BLaER1 treated with 17β-estradiol and CSF1 and Interleukin-3, amounts not matched to agents 10 nM and 100 nM (cell line): Measurements from ENCODE around the gene PGBD5.
"Not testable (repeated sequence)": the region's sequence is repeated elsewhere in the genome, so short reads cannot be mapped to it uniquely, and the experiment has no call there.

Experiments used
- H3K27ac ChIP-seq, 11 experiments: shearing (Covaris generic); formaldehyde crosslinking; 2 replicates each; pipeline ENCODE4 v1.8.1; 2022
- H3K27me3 ChIP-seq, 11 experiments: shearing (Covaris generic); formaldehyde crosslinking; 2 replicates each; pipeline ENCODE4 v1.8.1; 2022
- H3K36me3 ChIP-seq, 11 experiments: shearing (Covaris generic); formaldehyde crosslinking; 2 replicates each; pipeline ENCODE4 v1.8.1; 2022
- H3K4me1 ChIP-seq, 10 experiments: shearing (Covaris generic); formaldehyde crosslinking; 2 replicates each; pipeline ENCODE4 v1.8.1; 2022
- H3K4me2 ChIP-seq, 11 experiments: shearing (Covaris generic); formaldehyde crosslinking; 2 replicates each; pipeline ENCODE4 v1.8.1; 2022
- H3K4me3 ChIP-seq, 10 experiments: shearing (Covaris generic); formaldehyde crosslinking; 2 replicates each; pipeline ENCODE4 v1.8.1; 2022
- H3K9ac ChIP-seq, 11 experiments: shearing (Covaris generic); formaldehyde crosslinking; 2 replicates each; pipeline ENCODE4 v1.8.1; 2022
- H3K9me3 ChIP-seq, 11 experiments: shearing (Covaris generic); formaldehyde crosslinking; replicated peaks in 1 of 11; 2 replicates each; pipeline ENCODE4 v1.8.1; 2022
- H4K20me1 ChIP-seq, 11 experiments: shearing (Covaris generic); formaldehyde crosslinking; 2 replicates each; pipeline ENCODE4 v1.8.1; 2022
- Cebpa-rat ChIP-seq, 11 experiments: shearing (Covaris generic); IDR thresholded peaks; 2 replicates each; pipeline ENCODE4 v1.8.1; 2022

The PGBD5 gene

GRCh38 chr1:230413061-230413460, 13.1 kb downstream of the PGBD5 start:
- Histone ChIP-seq H4K20me1 (peaks cover 0 to 78% (median 0%) of the 10 kb centered on the region in 11 experiments; a peak in 5 of 22 replicates), H3K27ac (no peak overlapping the region), H3K4me1 (peaks cover 0 to 68% (median 8%) of the 10 kb centered on the region in 10 experiments; a peak in 10 of 20 replicates), H3K9me3 (peaks cover 0 to 13% (median 0%) of the 10 kb centered on the region in 11 experiments; a peak in 4 of 22 replicates), H3K9ac (no peak overlapping the region), H3K36me3 (peaks cover 0 to 32% (median 0%) of the 10 kb centered on the region in 11 experiments; a peak in 4 of 22 replicates), H3K4me3 (no peak overlapping the region), H3K27me3 (no peaks in the 10 kb centered on the region), H3K4me2 (peak overlapping the region in 1 of 11 experiments; percentile 44; a peak in 1 of 22 replicates)
- TF ChIP-seq Cebpa-rat (IDR thresholded peaks at IDR 0.05): no peak

DNA sequence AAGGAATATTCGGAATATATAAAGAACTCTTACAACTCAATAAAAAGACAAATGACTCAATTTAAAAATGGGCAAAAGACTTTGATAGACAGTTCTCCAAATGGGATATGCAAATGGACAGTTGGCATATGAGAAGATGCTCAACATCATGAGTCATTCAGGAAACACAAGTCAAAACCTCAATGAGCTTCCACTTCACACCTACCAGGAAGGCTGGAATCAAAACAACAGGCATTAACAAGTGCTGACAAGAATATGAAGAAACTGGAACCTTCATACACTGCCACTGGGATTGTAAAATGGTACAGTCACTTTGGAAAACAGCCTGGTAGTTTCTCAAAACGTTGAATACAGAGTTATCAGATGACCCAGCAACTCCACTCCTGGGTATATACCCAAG, 17.2 kb downstream of the PGBD5 start:
- Histone ChIP-seq H3K4me3 (no peak overlapping the region), H3K4me1 (peaks cover 0 to 27% (median 0%) of the 10 kb centered on the region in 10 experiments; a peak in 5 of 20 replicates), H3K27me3 (no peaks in the 10 kb centered on the region), H3K36me3 (peaks cover 0 to 47% (median 0%) of the 10 kb centered on the region in 11 experiments; a peak in 4 of 22 replicates), H3K27ac (no peak overlapping the region), H3K4me2 (no peak overlapping the region), H4K20me1 (peaks cover 0 to 61% (median 0%) of the 10 kb centered on the region in 11 experiments; a peak in 3 of 22 replicates), H3K9me3 (peaks cover 0 to 28% (median 0%) of the 10 kb centered on the region in 11 experiments; a peak in 6 of 22 replicates), H3K9ac (no peak overlapping the region)
- TF ChIP-seq Cebpa-rat (IDR thresholded peaks at IDR 0.05): no peak

GRCh38 chr1:230407351-230407750, 18.8 kb downstream of the PGBD5 start:
- Histone ChIP-seq H3K36me3 (peaks cover 0 to 49% (median 0%) of the 10 kb centered on the region in 11 experiments; a peak in 4 of 22 replicates), H3K9ac (no peak overlapping the region), H3K4me3 (no peak overlapping the region), H3K4me1 (peaks cover 0 to 19% (median 0%) of the 10 kb centered on the region in 10 experiments; a peak in 4 of 20 replicates), H3K27ac (no peak overlapping the region), H3K27me3 (no peaks in the 10 kb centered on the region), H3K9me3 (peaks cover 0 to 28% (median 0%) of the 10 kb centered on the region in 11 experiments; a peak in 6 of 22 replicates), H3K4me2 (no peak overlapping the region), H4K20me1 (peaks cover 0 to 65% (median 0%) of the 10 kb centered on the region in 11 experiments; a peak in 4 of 22 replicates)
- TF ChIP-seq Cebpa-rat (IDR thresholded peaks at IDR 0.05): no peak

DNA sequence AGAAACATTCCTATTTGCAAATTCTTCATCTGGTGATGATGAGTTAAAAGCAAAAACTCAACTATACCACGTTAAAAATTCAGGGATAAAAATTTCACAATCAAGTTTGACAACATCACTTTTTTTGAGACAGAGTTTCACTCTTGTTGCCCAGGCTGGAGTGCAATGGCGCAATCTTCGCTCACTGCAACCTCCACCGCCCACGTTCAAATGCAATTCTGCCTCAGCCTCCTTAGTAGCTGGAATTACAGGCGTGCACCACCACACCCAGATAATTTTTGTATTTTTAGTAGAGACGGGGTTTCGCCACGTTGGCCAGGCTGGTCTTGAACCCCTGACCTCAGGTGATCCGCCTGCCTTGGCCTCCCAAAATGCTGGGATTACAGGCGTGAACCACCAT, 19.4 kb downstream of the PGBD5 start:
- not testable (repeated sequence) for H3K9ac ChIP-seq, H3K4me3 ChIP-seq, H3K27ac ChIP-seq, H3K4me2 ChIP-seq, H3K27me3 ChIP-seq
- peaks cover 0 to 28% (median 0%) of the 10 kb centered on the region in 11 experiments; a peak in 6 of 22 replicates for H3K9me3 ChIP-seq
- H3K4me1 ChIP-seq: peaks cover 0 to 25% (median 2%) of the 10 kb centered on the region in 10 experiments; a peak in 10 of 20 replicates
- peaks cover 0 to 68% (median 0%) of the 10 kb centered on the region in 11 experiments; a peak in 4 of 22 replicates for H4K20me1 ChIP-seq
- TF ChIP-seq Cebpa-rat (IDR thresholded peaks at IDR 0.05): peak in 3 of 11 experiments; percentile 43 to 64 (median 61); a peak in 4 of 22 replicates
- peaks cover 0 to 55% (median 0%) of the 10 kb centered on the region in 11 experiments; a peak in 4 of 22 replicates for H3K36me3 ChIP-seq

- Histone ChIP-seq H3K27ac (no peak overlapping the region), H3K4me3 (no peak overlapping the region), H3K27me3 (no peaks in the 10 kb centered on the region), H3K9me3 (peaks cover 0 to 18% (median 0%) of the 10 kb centered on the region in 11 experiments; a peak in 6 of 22 replicates), H4K20me1 (peaks cover 0 to 83% (median 0%) of the 10 kb centered on the region in 11 experiments; a peak in 6 of 22 replicates), H3K4me2 (no peak overlapping the region), H3K4me1 (peaks cover 0 to 25% (median 5%) of the 10 kb centered on the region in 10 experiments; a peak in 11 of 20 replicates), H3K9ac (no peak overlapping the region), H3K36me3 (peaks cover 0 to 78% (median 0%) of the 10 kb centered on the region in 11 experiments; a peak in 4 of 22 replicates)
- TF ChIP-seq Cebpa-rat (IDR thresholded peaks at IDR 0.05): no peak
These were observed 22.7 kb downstream of the PGBD5 start for GRCh38 chr1:230403442-230403841.

GRCh38 chr1:230401763-230402294, 24.3 kb downstream of the PGBD5 start:
- Histone ChIP-seq H4K20me1 (peaks cover 0 to 88% (median 0%) of the 10 kb centered on the region in 11 experiments; a peak in 6 of 22 replicates), H3K27me3 (no peaks in the 10 kb centered on the region), H3K27ac (peak overlapping the region in 1 of 11 experiments; percentile 13; a peak in 1 of 22 replicates), H3K4me1 (peaks cover 0 to 25% (median 6%) of the 10 kb centered on the region in 10 experiments; a peak in 11 of 20 replicates), H3K9ac (peak overlapping the region in 2 of 11 experiments; percentile 39 to 55; a peak in 4 of 22 replicates), H3K9me3 (peaks cover 0 to 3% (median 0%) of the 10 kb centered on the region in 11 experiments; a peak in 6 of 22 replicates), H3K4me2 (peak overlapping the region in 4 of 11 experiments; percentile 3 to 61 (median 30); a peak in 4 of 22 replicates), H3K36me3 (peaks cover 0 to 72% (median 0%) of the 10 kb centered on the region in 11 experiments; a peak in 4 of 22 replicates), H3K4me3 (no peak overlapping the region)
- no peak for TF ChIP-seq Cebpa-rat (IDR thresholded peaks at IDR 0.05)

- Histone ChIP-seq H3K36me3 (peaks cover 0 to 71% (median 0%) of the 10 kb centered on the region in 11 experiments; a peak in 4 of 22 replicates), H4K20me1 (peaks cover 0 to 92% (median 0%) of the 10 kb centered on the region in 11 experiments; a peak in 6 of 22 replicates), H3K27ac (no peak overlapping the region), H3K4me1 (peaks cover 3 to 28% (median 8%) of the 10 kb centered on the region in 10 experiments; a peak in 14 of 20 replicates), H3K4me3 (no peak overlapping the region), H3K9me3 (no peaks in the 10 kb centered on the region), H3K27me3 (no peaks in the 10 kb centered on the region), H3K4me2 (peak overlapping the region in 2 of 11 experiments; percentile 47 to 61; a peak in 3 of 22 replicates), H3K9ac (no peak overlapping the region)
- TF ChIP-seq Cebpa-rat (IDR thresholded peaks at IDR 0.05): no peak
These were observed 25.0 kb downstream of the PGBD5 start for GRCh38 chr1:230401101-230401500.

DNA sequence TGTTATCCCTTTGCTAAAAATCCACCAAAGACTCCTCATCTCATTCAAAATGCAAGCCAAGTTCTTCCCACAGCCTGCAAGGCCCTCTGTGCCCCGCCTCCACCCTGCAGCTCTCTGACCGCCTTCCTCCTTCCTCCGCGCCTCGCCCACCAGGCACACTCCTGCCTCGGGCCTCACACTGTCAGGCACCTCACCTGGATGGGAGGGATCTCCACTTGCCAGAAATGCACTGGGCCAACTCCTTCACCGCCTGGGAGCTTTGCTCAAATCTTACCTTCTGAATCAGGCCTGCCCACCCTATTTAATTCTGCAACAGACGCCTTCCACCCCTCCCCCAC, 26.2 kb downstream of the PGBD5 start:
- no peak overlapping the region for H3K27ac ChIP-seq
- no peak overlapping the region for H3K9ac ChIP-seq
- TF ChIP-seq Cebpa-rat (IDR thresholded peaks at IDR 0.05): no peak
- H3K27me3 ChIP-seq: no peaks in the 10 kb centered on the region
- peaks cover 0 to 71% (median 0%) of the 10 kb centered on the region in 11 experiments; a peak in 4 of 22 replicates for H3K36me3 ChIP-seq
- H3K4me2 ChIP-seq: no peak overlapping the region
- H3K9me3 ChIP-seq: no peaks in the 10 kb centered on the region
- H4K20me1 ChIP-seq: peaks cover 0 to 84% (median 0%) of the 10 kb centered on the region in 11 experiments; a peak in 6 of 22 replicates
- H3K4me1 ChIP-seq: peaks cover 3 to 28% (median 8%) of the 10 kb centered on the region in 10 experiments; a peak in 14 of 20 replicates
- H3K4me3 ChIP-seq: no peak overlapping the region
